ENCODE measurements around the gene ZNF397. TPM values are rescaled to one million over a fixed set of nuclear protein-coding genes. Genes with fewer than 3 reads are reported as not detected.

ZNF397 gene
- total RNA-seq, 2 donors from 2014 or later = 13.7 to 26.7 TPM

GRCh38 chr18:35246831-35247230, 6.0 kb downstream of the ZNF397 start:
- Histone ChIP-seq H3K4me1 (peaks cover 9% of the 10 kb centered on the region), H3K9me3 (no peaks in the 10 kb centered on the region), H3K36me3 (replicated peaks in 1 of 2; ENCODE audit: insufficient read depth in 1 of 2, low read depth in 2 of 2) (peaks cover 3 to 28% of the 10 kb centered on the region in 2 donors), H3K27me3 (no peaks in the 10 kb centered on the region), H3K4me3 (no peak overlapping the region), H3K27ac (no peak overlapping the region)
- no peak for DNase-seq
- intact Hi-C loops (cut with DNase I) = no loop called here
- TF ChIP-seq CTCF (IDR thresholded peaks at IDR 0.05) (no peak), POLR2A (IDR thresholded peaks at IDR 0.05) (no peak)
- ATAC-seq = no peak

GRCh38 chr18:35247412-35248249, 6.8 kb downstream of the ZNF397 start:
- TF ChIP-seq CTCF (IDR thresholded peaks at IDR 0.05) = no peak
- TF ChIP-seq POLR2A (IDR thresholded peaks at IDR 0.05) = no peak
- H3K27ac ChIP-seq = no peak overlapping the region
- H3K4me3 ChIP-seq = no peak overlapping the region
- WGBS, 2 donors = 94 to 97% methylated on average over 14 of the region's 14 CpGs
- DNase-seq (no peak), ATAC-seq (no peak)
- peaks cover 1% of the 10 kb centered on the region for H3K4me1 ChIP-seq
- peaks cover 3 to 28% of the 10 kb centered on the region in 2 donors for H3K36me3 ChIP-seq (replicated peaks in 1 of 2; ENCODE audit: insufficient read depth in 1 of 2, low read depth in 2 of 2)
- H3K27me3 ChIP-seq = no peaks in the 10 kb centered on the region
- intact Hi-C loops (cut with DNase I) = no loop called here
- no peaks in the 10 kb centered on the region for H3K9me3 ChIP-seq

GRCh38 chr18:35248429-35248828, 7.6 kb downstream of the ZNF397 start:
- TF ChIP-seq POLR2A (IDR thresholded peaks at IDR 0.05) (no peak), CTCF (IDR thresholded peaks at IDR 0.05) (no peak)
- Histone ChIP-seq H3K27ac (no peak overlapping the region), H3K4me3 (no peak overlapping the region), H3K9me3 (peaks cover 0 to 3% (median 0%) of the 10 kb centered on the region in 3 donors), H3K27me3 (no peaks in the 10 kb centered on the region), H3K36me3 (replicated peaks in 1 of 2; ENCODE audit: insufficient read depth in 1 of 2, low read depth in 2 of 2) (peaks cover 0 to 25% of the 10 kb centered on the region in 2 donors), H3K4me1 (no peaks in the 10 kb centered on the region)
- intact Hi-C loops (cut with DNase I) = no loop called here
- DNase-seq (no peak), ATAC-seq (no peak)
- WGBS, 2 donors = 95% methylated on average over 6 of the region's 6 CpGs

- 91 to 100% methylated on average over 1 of the region's 1 CpG for WGBS, 2 donors
- DNase-seq (no peak), ATAC-seq (no peak)
- Histone ChIP-seq H3K4me1 (no peaks in the 10 kb centered on the region), H3K4me3 (no peak overlapping the region), H3K27me3 (no peaks in the 10 kb centered on the region), H3K36me3 (replicated peaks in 1 of 2; ENCODE audit: insufficient read depth in 1 of 2, low read depth in 2 of 2) (peaks cover 0 to 13% of the 10 kb centered on the region in 2 donors), H3K27ac (no peak overlapping the region), H3K9me3 (peaks cover 0 to 6% (median 0%) of the 10 kb centered on the region in 3 donors)
- no peak for TF ChIP-seq CTCF (IDR thresholded peaks at IDR 0.05)
- TF ChIP-seq POLR2A (IDR thresholded peaks at IDR 0.05) = no peak
- intact Hi-C loops (cut with DNase I) = no loop called here
Observed at GRCh38 chr18:35252466-35252865, 11.6 kb downstream of the ZNF397 start.
